SK-N-SH (cell line): ENCODE data around the gene MALT1. TPM values are rescaled to one million over a fixed set of nuclear protein-coding genes. Genes with fewer than 3 reads are reported as not detected.
"Not testable (repeated sequence)": the region's sequence is repeated elsewhere in the genome, so short reads cannot be mapped to it uniquely, and the experiment has no call there.

Experiments used
- CTCF ChIA-PET: fragments of 300-600, 350-600 bp; formaldehyde crosslinking; extraction: SDS; loops from one replicate; lab custom pipeline; 2021; lab: Yijun Ruan, JAX
- POLR2A ChIA-PET: fragments of 350-600 bp; sonication (Branson Sonifier 250); formaldehyde crosslinking; extraction: SDS; loops from one replicate; lab custom pipeline; 2020; ENCODE audit warnings: antibody characterized with exemption, inconsistent platforms; lab: Yijun Ruan, JAX
- DNase-seq: peaks from one replicate; pipeline ENCODE4 v3.0.0; 2012
- H2AFZ ChIP-seq: fragments of 200-600 bp; sonication (generic); 2 replicates; pipeline ENCODE4 v1.8.1; 2016; ENCODE audit warnings: antibody characterized with exemption, mild to moderate bottlenecking, low read depth
- H3F3A ChIP-seq: fragments of 200-600 bp; sonication (generic); replicated peaks from 2 replicates; pipeline ENCODE3; 2016; ENCODE audit warnings: antibody characterized with exemption, mild to moderate bottlenecking; ENCODE audit not compliant: insufficient read depth
- H3K27ac ChIP-seq, 2 experiments: fragments of 200-500 bp in 1 of 2; fragments of 200-600 bp in 1 of 2; sonication (Bioruptor generic) in 1 of 2; sonication (generic), shearing (Covaris generic) in 1 of 2; 2 replicates each; pipeline versions ENCODE4 v1.5.1 to v1.6.1; 2014 to 2016; ENCODE audit warnings: low read depth in 2 of 2, inconsistent platforms in 1 of 2, low read length in 1 of 2, mild to moderate bottlenecking in 1 of 2, mixed read lengths in 1 of 2
- H3K27me3 ChIP-seq: fragments of 200-600 bp; sonication (generic), shearing (Covaris generic); 2 replicates; pipeline ENCODE4 v1.6.1; 2016; ENCODE audit warnings: mixed run types; ENCODE audit not compliant: insufficient read depth
- H3K36me3 ChIP-seq, 2 experiments: fragments of 200-500 bp in 1 of 2; fragments of 200-600 bp in 1 of 2; sonication (Bioruptor generic) in 1 of 2; sonication (generic) in 1 of 2; replicated peaks in 1 of 2; 2 replicates each; pipeline versions ENCODE3 to v1.5.1; 2014 to 2016; ENCODE audit warnings: low read length in 1 of 2, mild to moderate bottlenecking in 1 of 2; ENCODE audit not compliant: insufficient read depth in 2 of 2, control insufficient read depth in 1 of 2
- H3K4me1 ChIP-seq, 2 experiments: fragments of 200-500 bp in 1 of 2; fragments of 200-600 bp in 1 of 2; sonication (Bioruptor generic) in 1 of 2; sonication (generic), shearing (Covaris generic) in 1 of 2; 2 replicates each; pipeline versions ENCODE4 v1.5.1 to v1.6.1; 2014 to 2016; ENCODE audit warnings: low read depth in 1 of 2, low read length in 1 of 2, mixed run types in 1 of 2; ENCODE audit not compliant: insufficient read depth in 2 of 2, control insufficient read depth in 1 of 2
- H3K4me2 ChIP-seq: fragments of 200-600 bp; sonication (generic), shearing (Covaris generic); 2 replicates; pipeline ENCODE4 v1.6.1; 2017; ENCODE audit warnings: mixed run types
- H3K4me3 ChIP-seq, 2 experiments: fragments of 200-500 bp in 1 of 2; fragments of 200-600 bp in 1 of 2; sonication (Bioruptor generic) in 1 of 2; sonication (generic), shearing (Covaris generic) in 1 of 2; 2 replicates each; pipeline versions ENCODE4 v1.5.1 to v1.8.1; 2014 to 2016; ENCODE audit warnings: low read depth in 2 of 2, inconsistent platforms in 1 of 2, low read length in 1 of 2, mild to moderate bottlenecking in 1 of 2, mixed read lengths in 1 of 2, moderate library complexity in 1 of 2
- H3K79me2 ChIP-seq: fragments of 200-600 bp; sonication (generic); 2 replicates; pipeline ENCODE4 v1.8.1; 2017; ENCODE audit warnings: mild to moderate bottlenecking; ENCODE audit not compliant: insufficient read depth
- H3K9ac ChIP-seq: fragments of 200-600 bp; sonication (generic); 2 replicates; pipeline ENCODE4 v1.6.1; 2017; ENCODE audit warnings: mixed run types
- H3K9me2 ChIP-seq: fragments of 200-600 bp; sonication (generic); 2 replicates; pipeline ENCODE4 v1.6.1; 2017; ENCODE audit warnings: mixed run types
- H3K9me3 ChIP-seq: fragments of 200-600 bp; sonication (generic); 2 replicates; pipeline ENCODE4 v1.6.1; 2017; ENCODE audit warnings: mixed run types, mild to moderate bottlenecking, moderate library complexity
- H4K20me1 ChIP-seq: fragments of 200-600 bp; sonication (generic); 2 replicates; pipeline ENCODE4 v1.6.1; 2017; ENCODE audit warnings: mild to moderate bottlenecking, mixed run types; ENCODE audit not compliant: insufficient read depth
- ELF1 ChIP-seq: IDR thresholded peaks from 2 replicates; pipeline ENCODE4 v1.4.0; 2012
- EZH2phosphoT487 ChIP-seq: fragments of 200-600 bp; sonication (generic); IDR thresholded peaks from 2 replicates; pipeline ENCODE4 v1.6.1; 2017; ENCODE audit warnings: low read depth, mixed run types, mild to moderate bottlenecking, antibody characterized with exemption, moderate library complexity, borderline replicate concordance
- FOSL2 ChIP-seq: IDR thresholded peaks from 2 replicates; pipeline ENCODE4 v1.4.0; 2012; ENCODE audit warnings: low read depth, mild to moderate bottlenecking, moderate library complexity, borderline replicate concordance
- FOXJ3 ChIP-seq: sonication (generic); formaldehyde crosslinking; IDR thresholded peaks from 2 replicates; pipeline ENCODE4 v1.5.1; 2020; ENCODE audit warnings: mild to moderate bottlenecking, missing genetic modification reagents
- FOXM1 ChIP-seq: IDR thresholded peaks from 2 replicates; pipeline ENCODE4 v1.4.0; 2012; ENCODE audit warnings: low read depth, mild to moderate bottlenecking
- IRF3 ChIP-seq: fragments of 150-350 bp; IDR thresholded peaks from 2 replicates; pipeline ENCODE4 v1.6.1; 2016; ENCODE audit warnings: mild to moderate bottlenecking, low read depth, low read length
- JUND ChIP-seq: IDR thresholded peaks from 2 replicates; pipeline ENCODE4 v1.4.0; 2012
- MAX ChIP-seq: IDR thresholded peaks from 2 replicates; pipeline ENCODE4 v1.4.0; 2012; ENCODE audit warnings: low read depth
- MEF2A ChIP-seq: IDR thresholded peaks from 2 replicates; pipeline ENCODE4 v1.4.0; 2012; ENCODE audit warnings: low read depth, borderline replicate concordance
- MXI1 ChIP-seq: IDR thresholded peaks from 2 replicates; pipeline ENCODE4 v1.6.1; 2012; ENCODE audit warnings: mild to moderate bottlenecking, low read depth, low read length, improper control_type of control experiment
- NFIC ChIP-seq: IDR thresholded peaks from 2 replicates; pipeline ENCODE4 v1.4.0; 2012; ENCODE audit warnings: borderline replicate concordance
- NRF1 ChIP-seq: IDR thresholded peaks from 2 replicates; pipeline ENCODE4 v1.6.1; 2012; ENCODE audit warnings: low read depth, mild to moderate bottlenecking, low read length
- RCOR1 ChIP-seq: fragments of 150-350 bp; IDR thresholded peaks from 2 replicates; pipeline ENCODE4 v1.6.1; 2017; ENCODE audit warnings: antibody characterized with exemption, low read length
- RFX5 ChIP-seq: IDR thresholded peaks from 2 replicates; pipeline ENCODE4 v1.6.1; 2012; ENCODE audit warnings: mild to moderate bottlenecking, improper control_type of control experiment, low read length
- RXRA ChIP-seq: IDR thresholded peaks from 2 replicates; pipeline ENCODE4 v1.4.0; 2012; ENCODE audit warnings: low read depth, mild to moderate bottlenecking, borderline replicate concordance
- SMC3 ChIP-seq: IDR thresholded peaks from 2 replicates; pipeline ENCODE4 v1.6.1; 2012; ENCODE audit warnings: low read depth, low read length, improper control_type of control experiment
- TAF1 ChIP-seq: IDR thresholded peaks from 2 replicates; pipeline ENCODE4 v1.6.1; 2012; ENCODE audit warnings: low read depth, mild to moderate bottlenecking, low read length, moderate library complexity, borderline replicate concordance
- TCF12 ChIP-seq: IDR thresholded peaks from 2 replicates; pipeline ENCODE4 v1.4.0; 2012
- YY1 ChIP-seq: IDR thresholded peaks from 2 replicates; pipeline ENCODE4 v1.4.0; 2012; ENCODE audit warnings: low read depth, mild to moderate bottlenecking
- WGBS: methylation state at CpG from one replicate; pipeline ENCODE4 v1.1.6; 2017; ENCODE audit warnings: low lambda C conversion rate; 5-methylcytosine and 5-hydroxymethylcytosine counted together
- polyA plus RNA-seq, 3 experiments: library from polyadenylated mRNA; depleted of rRNA; stranded (reverse); fragments of >200 nt; gene quantifications; 2 replicates each; pipeline ENCODE4 v1.2.3, GENCODE V29; 2012

Gene MALT1
- polyA plus RNA-seq, 1 of the 3 experiments (the other 2 are of a cell fraction): 6.6 TPM

- POLR2A ChIA-PET, H3K9ac ChIP-seq, H3K4me1 ChIP-seq, H3K9me2 ChIP-seq, H2AFZ ChIP-seq, H3K4me3 ChIP-seq, H3K79me2 ChIP-seq, DNase-seq, H4K20me1 ChIP-seq, H3K27me3 ChIP-seq, H3F3A ChIP-seq, H3K27ac ChIP-seq, H3K4me2 ChIP-seq, H3K36me3 ChIP-seq, H3K9me3 ChIP-seq: not testable (repeated sequence)
- CTCF ChIA-PET: interaction anchor here (3.2 to 4.5 kb wide), 2 partner anchors 11 to 228 kb away, joined by 14 to 20 read pairs; no protein-coding TSS in a partner anchor
- WGBS: 80% methylated on average over 2 of the region's 7 CpGs
Measured at GRCh38 chr18:58757351-58757750, 86.1 kb downstream of the MALT1 start.

GRCh38 chr18:58758046-58758445 is 86.8 kb downstream of the MALT1 start:
- 66% methylated on average over 3 of the region's 3 CpGs for WGBS
- Histone ChIP-seq H3K79me2 (no peaks in the 10 kb centered on the region), H3K27me3 (no peaks in the 10 kb centered on the region), H3K27ac (no peak overlapping the region), H3K9me2 (no peaks in the 10 kb centered on the region), H2AFZ (no peak overlapping the region), H3K9me3 (no peaks in the 10 kb centered on the region), H3K36me3 (no peaks in the 10 kb centered on the region), H3K4me1 (no peaks in the 10 kb centered on the region; a peak in 1 of 4 replicates), H3K4me3 (no peak overlapping the region), H3K4me2 (no peak overlapping the region), H4K20me1 (no peaks in the 10 kb centered on the region), H3F3A (no peaks in the 10 kb centered on the region), H3K9ac (no peak overlapping the region)
- ChIA-PET POLR2A (no interaction called here), CTCF (interaction anchor here (0.9 kb wide), 1 partner anchor 313 kb away, joined by 3 read pairs; no protein-coding TSS in a partner anchor)
- DNase-seq: no peak
- TF ChIP-seq TAF1 (no peak), MXI1 (no peak)

- H3F3A ChIP-seq: no peaks in the 10 kb centered on the region
- H3K36me3 ChIP-seq: no peaks in the 10 kb centered on the region
- no peaks in the 10 kb centered on the region; a peak in 1 of 4 replicates for H3K4me1 ChIP-seq
- ChIA-PET POLR2A (no interaction called here), CTCF (interaction anchor here (0.9 kb wide), 1 partner anchor 313 kb away, joined by 3 read pairs; no protein-coding TSS in a partner anchor)
- no peaks in the 10 kb centered on the region for H3K27me3 ChIP-seq
- no peak for TF ChIP-seq NFIC
- no peak for TF ChIP-seq JUND
- TF ChIP-seq ELF1: no peak
- no peak for TF ChIP-seq FOXJ3 (CRISPR knock-in tag)
- TF ChIP-seq IRF3: no peak
- TF ChIP-seq EZH2phosphoT487: no peak
- no peak for TF ChIP-seq TCF12
- no peak for TF ChIP-seq FOSL2
- no peak for TF ChIP-seq MEF2A
- TF ChIP-seq RFX5: no peak
- TF ChIP-seq SMC3: no peak
- TF ChIP-seq NRF1: no peak
- TF ChIP-seq TAF1: no peak
- TF ChIP-seq FOXM1: no peak
- no peak for TF ChIP-seq YY1
- no peak for TF ChIP-seq RXRA
- no peak for TF ChIP-seq RCOR1
- no peak for TF ChIP-seq MAX
- H3K9me2 ChIP-seq: no peaks in the 10 kb centered on the region
- no peak for DNase-seq
- 72% methylated on average over 9 of the region's 9 CpGs for WGBS
- no peaks in the 10 kb centered on the region for H3K9me3 ChIP-seq
- H3K9ac ChIP-seq: no peak overlapping the region
- no peak overlapping the region for H3K27ac ChIP-seq
- no peak overlapping the region for H3K4me2 ChIP-seq
- no peak overlapping the region for H2AFZ ChIP-seq
- no peak overlapping the region for H3K4me3 ChIP-seq
- no peaks in the 10 kb centered on the region for H4K20me1 ChIP-seq
- no peaks in the 10 kb centered on the region for H3K79me2 ChIP-seq
Measured at GRCh38 chr18:58758606-58759005, 87.3 kb downstream of the MALT1 start.
